ENCODE data around the gene MGAM2. TPM values are rescaled to one million over a fixed set of nuclear protein-coding genes. Genes with fewer than 3 reads are reported as not detected.

MGAM2 gene
- total RNA-seq, 1 donor from 2014 or later, result not detected

- Histone ChIP-seq H3K9me3 (no peaks in the 10 kb centered on the region), H3K27me3 (no peaks in the 10 kb centered on the region), H3K36me3 (no peaks in the 10 kb centered on the region), H3K4me3 (no peak overlapping the region), H3K27ac (no peak overlapping the region), H3K4me1 (no peaks in the 10 kb centered on the region)
- no peak for TF ChIP-seq CTCF (IDR thresholded peaks at IDR 0.05)
- no peak for DNase-seq (ENCODE audit: low spot score in 2 of 2)
- intact Hi-C loops (cut with DNase I), result no loop called here
Measured at GRCh38 chr7:142158736-142159496, 47.4 kb downstream of the MGAM2 start.

- Histone ChIP-seq H3K36me3 (no peaks in the 10 kb centered on the region), H3K4me1 (no peaks in the 10 kb centered on the region), H3K4me3 (no peak overlapping the region), H3K27me3 (no peaks in the 10 kb centered on the region), H3K27ac (no peak overlapping the region), H3K9me3 (no peaks in the 10 kb centered on the region)
- TF ChIP-seq CTCF (IDR thresholded peaks at IDR 0.05), result no peak
- intact Hi-C loops (cut with DNase I), result no loop called here
- no peak for DNase-seq (ENCODE audit: low spot score in 2 of 2)
Measured at GRCh38 chr7:142161921-142162320, 50.4 kb downstream of the MGAM2 start.

GRCh38 chr7:142168746-142169145, 57.2 kb downstream of the MGAM2 start:
- TF ChIP-seq CTCF (IDR thresholded peaks at IDR 0.05), result no peak
- H3K27ac ChIP-seq, result no peak overlapping the region
- no peaks in the 10 kb centered on the region for H3K27me3 ChIP-seq
- no peak for DNase-seq (ENCODE audit: low spot score in 2 of 2)
- intact Hi-C loops (cut with DNase I), result no loop called here
- no peaks in the 10 kb centered on the region for H3K4me1 ChIP-seq
- no peak overlapping the region for H3K4me3 ChIP-seq
- H3K36me3 ChIP-seq, result no peaks in the 10 kb centered on the region
- H3K9me3 ChIP-seq, result no peaks in the 10 kb centered on the region

- no peaks in the 10 kb centered on the region for H3K9me3 ChIP-seq
- TF ChIP-seq CTCF (IDR thresholded peaks at IDR 0.05), result no peak
- intact Hi-C loops (cut with DNase I), result no loop called here
- H3K36me3 ChIP-seq, result no peaks in the 10 kb centered on the region
- DNase-seq (ENCODE audit: low spot score in 2 of 2), result no peak
- H3K27me3 ChIP-seq, result no peaks in the 10 kb centered on the region
- no peak overlapping the region for H3K4me3 ChIP-seq
- H3K27ac ChIP-seq, result no peak overlapping the region
- no peaks in the 10 kb centered on the region for H3K4me1 ChIP-seq
Measured at GRCh38 chr7:142172932-142173331, 61.4 kb downstream of the MGAM2 start.

GRCh38 chr7:142174441-142174840, 62.9 kb downstream of the MGAM2 start:
- TF ChIP-seq CTCF (IDR thresholded peaks at IDR 0.05), result no peak
- no peaks in the 10 kb centered on the region for H3K9me3 ChIP-seq
- H3K27me3 ChIP-seq, result no peaks in the 10 kb centered on the region
- H3K4me3 ChIP-seq, result no peak overlapping the region
- no peaks in the 10 kb centered on the region for H3K36me3 ChIP-seq
- intact Hi-C loops (cut with DNase I), result no loop called here
- DNase-seq (ENCODE audit: low spot score in 2 of 2), result no peak
- no peaks in the 10 kb centered on the region for H3K4me1 ChIP-seq
- H3K27ac ChIP-seq, result no peak overlapping the region
